Fibroblast of the aortic adventitia (primary cell): ENCODE measurements around the gene KIAA1191. TPM values are rescaled to one million over a fixed set of nuclear protein-coding genes. Genes with fewer than 3 reads are reported as not detected.

ENCODE experiments used
- DNase-seq: peaks from one replicate; pipeline ENCODE4 v3.0.0-alpha.2; 2010; ENCODE audit warnings: low read depth
- H3K4me3 ChIP-seq: 2 replicates; pipeline ENCODE4 v1.5.1; 2011; ENCODE audit warnings: low read depth, mild to moderate bottlenecking, control low read depth, low read length, moderate library complexity
- total RNA-seq: library from RNA; depleted of rRNA; stranded (reverse); fragments of >200 nt; gene quantifications from 2 replicates; pipeline ENCODE4 v1.2.3, GENCODE V29; 2012; ENCODE audit warnings: low replicate concordance
- TF ChIP-seq, protein P1 (sequence below): IDR thresholded peaks from 2 replicates; pipeline ENCODE4 v1.5.1; 2011; ENCODE audit warnings: mild to moderate bottlenecking, low read length, control low read depth, inconsistent platforms; ENCODE audit not compliant: insufficient read depth

The KIAA1191 gene
- total RNA-seq, 1 donor = 81.8 TPM

DNA sequence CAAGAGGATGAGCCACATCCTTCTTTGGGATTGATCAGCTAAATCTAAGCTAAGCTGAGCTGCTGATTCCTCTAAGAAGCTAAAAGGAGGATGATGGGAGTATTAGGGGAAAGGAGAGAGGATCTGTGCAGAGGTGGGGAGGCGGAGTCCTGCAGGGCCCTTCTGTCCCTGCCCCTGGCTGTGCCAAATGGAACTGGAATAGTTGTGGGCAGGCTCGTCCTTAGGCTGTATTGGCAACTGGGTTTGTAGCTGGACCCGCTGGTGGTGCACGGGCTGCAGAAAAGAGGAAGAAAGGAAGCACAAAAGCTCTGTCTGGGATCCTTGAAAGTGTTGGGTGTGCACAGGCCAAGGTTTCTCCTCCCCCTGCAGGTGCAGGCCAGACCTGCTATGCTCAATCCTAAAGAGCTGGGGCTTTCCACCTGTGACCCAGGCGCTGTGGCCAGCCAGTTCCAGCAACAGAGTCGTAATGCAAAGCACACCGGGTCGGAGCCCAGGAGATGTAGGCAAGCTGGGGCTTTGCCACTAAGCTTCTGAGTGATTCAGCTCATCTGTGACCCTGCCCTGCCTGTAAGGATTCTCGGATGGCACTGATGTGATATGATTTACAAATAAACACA lies 45.0 kb upstream of the KIAA1191 start:
- TF ChIP-seq, protein P1, sequence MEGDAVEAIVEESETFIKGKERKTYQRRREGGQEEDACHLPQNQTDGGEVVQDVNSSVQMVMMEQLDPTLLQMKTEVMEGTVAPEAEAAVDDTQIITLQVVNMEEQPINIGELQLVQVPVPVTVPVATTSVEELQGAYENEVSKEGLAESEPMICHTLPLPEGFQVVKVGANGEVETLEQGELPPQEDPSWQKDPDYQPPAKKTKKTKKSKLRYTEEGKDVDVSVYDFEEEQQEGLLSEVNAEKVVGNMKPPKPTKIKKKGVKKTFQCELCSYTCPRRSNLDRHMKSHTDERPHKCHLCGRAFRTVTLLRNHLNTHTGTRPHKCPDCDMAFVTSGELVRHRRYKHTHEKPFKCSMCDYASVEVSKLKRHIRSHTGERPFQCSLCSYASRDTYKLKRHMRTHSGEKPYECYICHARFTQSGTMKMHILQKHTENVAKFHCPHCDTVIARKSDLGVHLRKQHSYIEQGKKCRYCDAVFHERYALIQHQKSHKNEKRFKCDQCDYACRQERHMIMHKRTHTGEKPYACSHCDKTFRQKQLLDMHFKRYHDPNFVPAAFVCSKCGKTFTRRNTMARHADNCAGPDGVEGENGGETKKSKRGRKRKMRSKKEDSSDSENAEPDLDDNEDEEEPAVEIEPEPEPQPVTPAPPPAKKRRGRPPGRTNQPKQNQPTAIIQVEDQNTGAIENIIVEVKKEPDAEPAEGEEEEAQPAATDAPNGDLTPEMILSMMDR = no peak
- no peak overlapping the region for H3K4me3 ChIP-seq
- DNase-seq = no peak

DNA sequence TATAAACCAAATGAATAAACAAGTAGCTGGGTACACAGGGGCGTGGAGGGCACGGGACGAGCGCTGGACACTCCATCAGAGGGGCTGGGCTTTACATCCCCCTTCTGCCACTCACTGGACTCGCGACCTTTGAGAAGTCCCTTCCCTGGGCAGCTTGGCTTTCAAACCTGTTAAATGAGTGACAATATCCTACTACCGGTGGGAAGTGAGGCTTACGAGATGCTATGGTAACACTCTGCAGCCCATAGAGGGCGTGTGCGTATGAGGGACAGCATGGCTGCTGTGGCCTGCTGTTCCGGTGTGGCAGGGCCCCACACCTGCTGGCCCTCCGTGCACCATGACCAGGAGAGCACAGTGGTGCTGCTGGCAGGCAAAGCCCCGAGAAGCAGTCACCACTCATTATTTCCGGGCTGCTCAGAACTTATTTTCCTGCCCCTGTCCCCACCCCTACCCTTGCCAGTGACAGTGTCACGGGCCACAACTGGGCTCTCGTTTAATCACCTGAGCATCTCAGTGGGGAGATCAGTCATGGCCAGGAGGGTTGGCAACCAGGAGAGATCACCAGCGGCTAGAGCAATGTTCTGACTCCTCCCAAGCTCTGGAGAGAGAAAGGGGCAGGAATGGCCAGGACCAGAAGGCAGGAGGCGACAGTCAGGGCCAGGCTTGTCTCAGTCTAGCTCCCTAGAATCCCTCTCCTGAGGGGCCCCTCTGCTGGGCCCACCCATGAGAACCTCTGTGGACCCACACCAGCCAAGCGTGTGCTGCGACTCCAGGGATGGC lies 44.3 kb upstream of the KIAA1191 start:
- H3K4me3 ChIP-seq = no peak overlapping the region
- DNase-seq = no peak
- TF ChIP-seq, protein P1 = no peak

DNA sequence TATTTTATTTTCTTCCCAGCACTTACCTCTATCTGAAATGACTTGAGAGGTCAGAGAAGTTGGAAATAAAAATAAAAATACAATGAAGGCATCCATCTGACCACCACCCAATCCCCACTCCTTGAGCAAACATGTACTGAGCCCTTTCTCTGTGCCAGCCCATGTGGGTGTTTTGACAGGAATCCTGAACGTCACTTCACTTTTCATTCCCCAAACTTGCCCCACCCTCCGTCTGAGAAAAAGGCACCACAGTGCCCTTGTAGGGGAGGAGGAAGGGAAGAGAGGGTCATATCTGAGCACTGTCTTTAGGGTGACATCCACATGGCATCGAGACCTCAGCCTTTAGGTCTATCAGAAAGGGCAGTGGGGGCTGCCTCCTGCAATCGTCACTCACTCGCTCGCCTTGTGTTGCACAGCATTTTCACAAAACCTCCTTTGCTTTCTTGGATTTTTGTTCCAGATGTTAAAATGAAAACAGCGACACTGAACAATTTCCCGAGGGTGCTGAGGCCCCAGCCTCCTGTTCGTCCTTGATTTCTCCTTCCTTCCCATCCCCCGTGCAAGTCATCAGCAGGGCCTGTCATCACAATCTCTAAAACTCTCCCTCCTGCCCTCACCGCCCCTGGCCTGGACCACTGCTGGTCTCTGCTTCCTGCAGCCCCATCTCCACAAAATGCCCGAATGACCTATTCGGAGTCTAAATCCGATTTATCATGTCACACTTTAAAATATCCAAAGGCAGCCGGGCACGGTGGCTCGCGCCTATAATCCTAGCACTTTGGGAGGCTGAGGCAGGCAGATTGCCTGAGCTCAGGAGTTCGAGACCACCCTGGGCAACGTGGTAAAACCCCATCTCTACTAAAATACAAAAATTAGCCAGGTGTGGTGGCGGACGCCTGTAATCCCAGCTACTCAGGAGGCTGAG lies 40.0 kb upstream of the KIAA1191 start:
- TF ChIP-seq, protein P1 = no peak
- DNase-seq = no peak
- H3K4me3 ChIP-seq = no peak overlapping the region

DNA sequence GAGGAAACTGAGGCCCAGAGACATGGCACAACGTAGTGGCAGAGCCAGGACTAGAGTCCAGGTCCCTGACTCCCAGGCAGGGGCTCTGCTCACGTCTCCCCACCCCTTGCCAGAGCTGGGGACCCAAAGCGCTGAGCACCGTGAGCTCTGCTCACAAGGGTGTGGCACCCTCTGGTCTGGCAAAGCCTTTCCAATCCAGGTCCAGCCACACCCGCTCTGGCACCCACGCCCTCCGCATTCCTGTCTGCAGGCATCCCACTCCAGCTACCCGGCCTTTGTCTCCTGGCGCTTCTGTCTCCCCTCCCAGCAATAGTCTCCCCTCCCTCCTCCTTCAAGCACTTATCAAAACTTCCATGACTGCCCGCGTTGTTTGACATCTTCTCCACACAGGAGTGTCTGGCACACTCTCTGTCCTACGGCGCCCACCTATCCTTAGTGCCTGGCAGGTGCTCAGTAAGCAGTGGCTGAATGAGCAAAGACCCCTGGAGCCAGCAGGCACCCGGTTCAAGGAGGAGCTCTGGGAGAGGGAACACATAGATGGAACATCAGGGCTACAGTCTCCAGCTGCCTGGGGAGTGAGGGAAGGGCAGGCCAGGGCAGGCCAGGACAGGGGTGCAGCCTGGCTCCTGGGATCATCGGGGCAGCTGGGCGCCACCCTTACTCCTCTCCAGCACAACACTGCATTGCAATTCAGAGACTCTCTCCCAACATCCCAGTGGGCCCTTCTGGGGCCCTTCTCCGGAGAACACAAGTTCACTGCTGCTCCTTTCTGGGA lies 39.0 kb upstream of the KIAA1191 start:
- no peak for DNase-seq
- TF ChIP-seq, protein P1 = no peak
- H3K4me3 ChIP-seq = no peak overlapping the region

DNA sequence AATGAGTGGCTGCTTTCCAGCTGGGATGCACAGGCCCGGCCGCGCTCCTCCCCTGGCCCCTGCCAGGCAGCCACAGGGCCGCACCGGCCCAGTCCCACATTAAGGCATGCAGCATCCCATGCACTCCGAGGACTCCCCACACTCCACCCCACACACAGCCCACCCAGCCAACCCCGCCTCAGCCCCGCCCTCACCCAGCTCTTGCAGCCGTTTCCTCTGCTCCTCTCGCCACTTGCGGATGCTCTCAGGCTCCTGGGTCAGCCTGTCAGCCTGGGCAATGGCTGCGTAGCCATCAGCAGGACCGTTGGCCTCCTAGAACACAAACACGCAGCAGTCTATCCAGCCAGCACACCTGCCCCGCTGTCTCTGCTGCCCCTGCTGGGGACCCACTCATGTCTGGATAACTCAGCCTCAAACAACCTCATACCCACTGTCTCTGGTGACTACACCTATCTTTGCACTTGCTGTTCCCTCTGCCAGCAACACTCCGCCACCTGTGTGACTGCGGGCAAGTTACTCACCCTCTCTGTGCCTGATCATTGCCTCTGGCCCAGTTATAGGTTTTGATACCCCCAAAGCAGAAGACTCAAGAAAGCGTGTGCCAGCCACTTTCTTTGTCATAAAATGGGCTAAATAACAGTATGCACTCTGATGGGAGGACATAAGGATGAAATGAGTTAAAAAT lies 36.3 kb upstream of the KIAA1191 start:
- no peak overlapping the region for H3K4me3 ChIP-seq
- DNase-seq = no peak
- TF ChIP-seq, protein P1 = no peak

DNA sequence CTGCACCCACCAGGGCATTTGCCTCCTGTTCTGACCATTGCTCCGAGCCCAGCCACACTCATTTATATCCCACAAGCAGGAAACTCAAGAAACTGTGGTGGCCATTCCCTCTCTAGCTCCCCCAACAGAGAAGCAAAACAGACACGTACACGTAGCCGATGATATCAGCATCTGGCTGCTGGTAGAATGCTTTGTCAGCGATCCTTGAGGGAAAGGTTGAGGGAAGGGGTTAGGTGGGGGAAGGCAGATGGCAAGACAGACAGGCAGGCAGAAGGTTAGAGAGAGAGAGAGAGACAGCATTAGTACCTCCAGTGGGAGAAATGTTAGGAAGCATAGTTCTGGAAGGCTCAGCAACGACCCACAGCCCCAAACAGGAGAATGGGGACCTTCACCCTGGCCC lies 34.8 kb upstream of the KIAA1191 start:
- TF ChIP-seq, protein P1 = no peak
- no peak overlapping the region for H3K4me3 ChIP-seq
- DNase-seq = no peak
